ENCODE data around the gene GALNTL6. TPM values are rescaled to one million over a fixed set of nuclear protein-coding genes. Genes with fewer than 3 reads are reported as not detected.

Gene GALNTL6
- total and polyA plus RNA-seq, 2 donors (not counting 3 experiments of a cell fraction or from before 2014, with no cell fraction given): not detected

GRCh38 chr4:172791841-172792240, 978.6 kb downstream of the GALNTL6 start:
- intact Hi-C loops (cut with micrococcal nuclease): no loop called here
- H3K9ac ChIP-seq (replicated peaks; ENCODE audit: extremely low read depth, insufficient read depth, low read length): no peak overlapping the region
- BruUV-seq (replicated peaks): no TSS peak
- H3K9me3 ChIP-seq (replicated peaks; ENCODE audit: control insufficient read depth, insufficient read depth, low read length): no peaks in the 10 kb centered on the region
- no peaks in the 10 kb centered on the region for H3K27me3 ChIP-seq (ENCODE audit: control insufficient read depth in 2 of 2, insufficient read depth in 2 of 2, low read length in 2 of 2)
- H4K20me1 ChIP-seq (replicated peaks; ENCODE audit: control insufficient read depth, extremely low read depth, insufficient read depth, low read length): no peaks in the 10 kb centered on the region
- TF ChIP-seq GATA2 (IDR thresholded peaks at IDR 0.05; ENCODE audit: insufficient read depth, insufficient read length, low read depth, low read length) (no peak), POLR2A (IDR thresholded peaks at IDR 0.05; ENCODE audit: low read depth, low read length) (no peak)
- H3K4me3 ChIP-seq (replicated peaks in 1 of 3; ENCODE audit: insufficient read depth in 1 of 3, low read depth in 1 of 3, low read length in 3 of 3): no peak overlapping the region
- dilution Hi-C loops (cut with MboI; ENCODE audit: extremely low pct_ligation_motif_present, low sequenced_read_pairs): no loop called here
- H2AFZ ChIP-seq (ENCODE audit: low read depth, low read length): no peak overlapping the region
- no peak for FAIRE-seq
- no peaks in the 10 kb centered on the region for H3K4me1 ChIP-seq (ENCODE audit: control insufficient read depth, extremely low read depth, insufficient read depth, low read length)
- no peaks in the 10 kb centered on the region for H3K36me3 ChIP-seq (ENCODE audit: control insufficient read depth in 2 of 2, extremely low read depth in 1 of 2, insufficient read depth in 2 of 2, low read length in 2 of 2)
- no peaks in the 10 kb centered on the region for H3K79me2 ChIP-seq (ENCODE audit: control insufficient read depth, insufficient read depth, low read length)
- no peaks in the 10 kb centered on the region for H3K9me1 ChIP-seq (replicated peaks; ENCODE audit: control insufficient read depth, extremely low read depth, insufficient read depth, low read length)
- H3K27ac ChIP-seq (ENCODE audit: insufficient read depth, low read depth, low read length): no peak overlapping the region
- CTCF ChIA-PET: no interaction called here
- POLR2A ChIA-PET: no interaction called here
- H3K4me2 ChIP-seq (ENCODE audit: insufficient read depth, low read length): no peak overlapping the region
- DNase-seq (ENCODE audit: low read depth, low spot score): no peak

DNA sequence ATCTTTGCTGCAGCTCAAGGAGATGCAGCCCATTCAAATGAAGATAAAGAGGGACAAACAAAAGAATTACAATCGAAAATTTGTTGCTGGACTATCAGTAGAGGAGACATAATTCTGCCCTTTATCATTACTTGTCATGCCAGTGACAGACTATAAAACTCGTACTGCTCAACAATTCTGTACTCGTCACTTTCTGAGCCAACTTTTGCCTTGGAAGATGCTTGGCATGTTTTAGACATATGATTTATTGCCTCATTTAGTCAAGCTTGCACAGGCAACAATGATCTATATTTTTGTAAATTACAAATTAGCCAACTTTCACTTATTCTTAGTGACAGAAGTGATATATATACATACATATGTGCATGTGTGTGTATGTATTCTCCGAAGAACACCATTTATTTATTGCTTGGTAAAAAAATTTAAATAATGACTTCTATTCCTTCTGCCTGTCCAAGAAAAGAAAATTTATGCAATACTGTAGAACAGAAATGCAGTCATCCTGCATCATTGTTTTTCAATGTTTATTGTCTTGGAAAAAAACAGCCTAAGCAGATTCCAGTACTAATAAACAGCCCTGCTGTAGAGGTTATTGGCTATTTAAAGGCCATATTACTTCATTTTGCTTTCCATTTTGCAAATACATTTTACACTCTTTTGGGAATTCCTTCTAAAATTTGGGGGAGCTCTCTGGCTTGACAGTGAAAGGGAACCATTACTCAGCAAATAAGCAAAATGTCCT, 980.5 kb downstream of the GALNTL6 start:
- Histone ChIP-seq H4K20me1 (replicated peaks; ENCODE audit: control insufficient read depth, extremely low read depth, insufficient read depth, low read length) (no peaks in the 10 kb centered on the region), H3K27ac (ENCODE audit: insufficient read depth, low read depth, low read length) (no peak overlapping the region), H3K27me3 (ENCODE audit: control insufficient read depth in 2 of 2, insufficient read depth in 2 of 2, low read length in 2 of 2) (no peaks in the 10 kb centered on the region), H3K9me3 (replicated peaks; ENCODE audit: control insufficient read depth, insufficient read depth, low read length) (no peaks in the 10 kb centered on the region), H3K9ac (replicated peaks; ENCODE audit: extremely low read depth, insufficient read depth, low read length) (no peak overlapping the region), H3K4me3 (replicated peaks in 1 of 3; ENCODE audit: insufficient read depth in 1 of 3, low read depth in 1 of 3, low read length in 3 of 3) (no peak overlapping the region), H3K79me2 (ENCODE audit: control insufficient read depth, insufficient read depth, low read length) (no peaks in the 10 kb centered on the region), H3K4me1 (ENCODE audit: control insufficient read depth, extremely low read depth, insufficient read depth, low read length) (no peaks in the 10 kb centered on the region), H3K4me2 (ENCODE audit: insufficient read depth, low read length) (no peak overlapping the region), H3K9me1 (replicated peaks; ENCODE audit: control insufficient read depth, extremely low read depth, insufficient read depth, low read length) (no peaks in the 10 kb centered on the region), H2AFZ (ENCODE audit: low read depth, low read length) (no peak overlapping the region), H3K36me3 (ENCODE audit: control insufficient read depth in 2 of 2, extremely low read depth in 1 of 2, insufficient read depth in 2 of 2, low read length in 2 of 2) (no peaks in the 10 kb centered on the region)
- no peak for FAIRE-seq
- TF ChIP-seq MAX (IDR thresholded peaks at IDR 0.05; ENCODE audit: insufficient read depth, insufficient read length) (no peak), JUN (IDR thresholded peaks at IDR 0.05; ENCODE audit: borderline replicate concordance, insufficient read depth, insufficient read length, low read depth) (no peak), POLR2AphosphoS5 (IDR thresholded peaks at IDR 0.05; ENCODE audit: insufficient read depth, low read depth, low read length) (no peak), FOS (IDR thresholded peaks at IDR 0.05; ENCODE audit: borderline replicate concordance, insufficient read depth, low read length) (no peak), MYC (IDR thresholded peaks at IDR 0.05; ENCODE audit: low read depth, low read length) (no peak), GATA2 (IDR thresholded peaks at IDR 0.05; ENCODE audit: insufficient read depth, insufficient read length, low read depth, low read length) (no peak), EZH2 (IDR thresholded peaks at IDR 0.05; ENCODE audit: borderline replicate concordance, low read depth, low read length, severe bottlenecking) (no peak), POLR2A (IDR thresholded peaks at IDR 0.05; ENCODE audit: low read depth, low read length) (no peak)
- TF ChIP-seq, protein P1, sequence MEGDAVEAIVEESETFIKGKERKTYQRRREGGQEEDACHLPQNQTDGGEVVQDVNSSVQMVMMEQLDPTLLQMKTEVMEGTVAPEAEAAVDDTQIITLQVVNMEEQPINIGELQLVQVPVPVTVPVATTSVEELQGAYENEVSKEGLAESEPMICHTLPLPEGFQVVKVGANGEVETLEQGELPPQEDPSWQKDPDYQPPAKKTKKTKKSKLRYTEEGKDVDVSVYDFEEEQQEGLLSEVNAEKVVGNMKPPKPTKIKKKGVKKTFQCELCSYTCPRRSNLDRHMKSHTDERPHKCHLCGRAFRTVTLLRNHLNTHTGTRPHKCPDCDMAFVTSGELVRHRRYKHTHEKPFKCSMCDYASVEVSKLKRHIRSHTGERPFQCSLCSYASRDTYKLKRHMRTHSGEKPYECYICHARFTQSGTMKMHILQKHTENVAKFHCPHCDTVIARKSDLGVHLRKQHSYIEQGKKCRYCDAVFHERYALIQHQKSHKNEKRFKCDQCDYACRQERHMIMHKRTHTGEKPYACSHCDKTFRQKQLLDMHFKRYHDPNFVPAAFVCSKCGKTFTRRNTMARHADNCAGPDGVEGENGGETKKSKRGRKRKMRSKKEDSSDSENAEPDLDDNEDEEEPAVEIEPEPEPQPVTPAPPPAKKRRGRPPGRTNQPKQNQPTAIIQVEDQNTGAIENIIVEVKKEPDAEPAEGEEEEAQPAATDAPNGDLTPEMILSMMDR (IDR thresholded peaks at IDR 0.05; ENCODE audit: extremely low read depth in 1 of 2, insufficient read depth in 1 of 2, low read depth in 1 of 2, low read length in 2 of 2): no peak
- ChIA-PET CTCF (no interaction called here), POLR2A (no interaction called here)
- no TSS peak for BruUV-seq (replicated peaks)
- dilution Hi-C loops (cut with MboI; ENCODE audit: extremely low pct_ligation_motif_present, low sequenced_read_pairs): no loop called here
- intact Hi-C loops (cut with micrococcal nuclease): no loop called here
- DNase-seq (ENCODE audit: low read depth, low spot score): no peak

Measured in endothelial cell of umbilical vein (primary cell).